ENCODE data around the gene DSCAML1. TPM values are rescaled to one million over a fixed set of nuclear protein-coding genes. Genes with fewer than 3 reads are reported as not detected.

The DSCAML1 gene
- total RNA-seq, 1 experiment from 2014 or later = not detected

- DNase-seq (ENCODE audit: low read depth, low spot score) = no peak
- RAD21 ChIA-PET (ENCODE audit: low non-redundant PET in 1 of 2, low total read pairs in 2 of 2, uncharacterized antibody in 2 of 2, unreplicated experiment in 2 of 2) = no interaction called here
- Histone ChIP-seq H3K9me2 (ENCODE audit: insufficient read depth) (no peaks in the 10 kb centered on the region), H4K20me1 (ENCODE audit: insufficient read depth) (no peaks in the 10 kb centered on the region), H3K27ac (ENCODE audit: low read depth, low read length) (no peak overlapping the region), H2AFZ (ENCODE audit: low read depth, low read length, poor library complexity, severe bottlenecking) (no peak overlapping the region), H3K4me1 (ENCODE audit: control insufficient read depth in 1 of 2, insufficient read depth in 2 of 2, low read length in 2 of 2) (no peaks in the 10 kb centered on the region), H3K4me3 (replicated peaks in 1 of 2; ENCODE audit: low read depth in 1 of 2, low read length in 2 of 2) (no peak overlapping the region), H3K9me3 (ENCODE audit: control insufficient read depth in 1 of 2, insufficient read depth in 1 of 2, low read depth in 1 of 2, low read length in 2 of 2) (no peaks in the 10 kb centered on the region), H3K4me2 (ENCODE audit: low read length) (no peak overlapping the region), H3K36me3 (ENCODE audit: control insufficient read depth in 1 of 2, insufficient read depth in 2 of 2, low read length in 2 of 2) (no peaks in the 10 kb centered on the region), H3K27me3 (ENCODE audit: insufficient read depth, low read length) (peaks cover 53% of the 10 kb centered on the region), H3K9ac (ENCODE audit: low read length) (no peak overlapping the region), H3K79me2 (ENCODE audit: insufficient read depth, low read length) (no peaks in the 10 kb centered on the region)
- ATAC-seq = no peak
- TF ChIP-seq, protein P1, sequence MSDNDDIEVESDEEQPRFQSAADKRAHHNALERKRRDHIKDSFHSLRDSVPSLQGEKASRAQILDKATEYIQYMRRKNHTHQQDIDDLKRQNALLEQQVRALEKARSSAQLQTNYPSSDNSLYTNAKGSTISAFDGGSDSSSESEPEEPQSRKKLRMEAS (IDR thresholded peaks at IDR 0.05) = no peak
- TF ChIP-seq SRF (IDR thresholded peaks at IDR 0.05; ENCODE audit: low read depth) (no peak), FOSL1 (IDR thresholded peaks at IDR 0.05; ENCODE audit: low read depth) (no peak), SIN3A (IDR thresholded peaks at IDR 0.05; ENCODE audit: low read depth) (no peak), YY1 (IDR thresholded peaks at IDR 0.05; ENCODE audit: extremely low read depth, insufficient replicate concordance, low read depth, low read length) (no peak), SP1 (IDR thresholded peaks at IDR 0.05; ENCODE audit: low read depth) (no peak), POLR2A (IDR thresholded peaks at IDR 0.05; ENCODE audit: borderline replicate concordance, extremely low read depth, insufficient read depth, insufficient read length) (no peak), EGR1 (IDR thresholded peaks at IDR 0.05; ENCODE audit: low read depth) (no peak), CBX3 (IDR thresholded peaks at IDR 0.05; ENCODE audit: low read depth) (no peak), TCF7L2 (IDR thresholded peaks at IDR 0.05; ENCODE audit: borderline replicate concordance, extremely low read depth, insufficient read depth, insufficient read length) (no peak), POLR2AphosphoS5 (IDR thresholded peaks at IDR 0.05; ENCODE audit: low read depth, low read length) (no peak)
- TF ChIP-seq, protein P2, sequence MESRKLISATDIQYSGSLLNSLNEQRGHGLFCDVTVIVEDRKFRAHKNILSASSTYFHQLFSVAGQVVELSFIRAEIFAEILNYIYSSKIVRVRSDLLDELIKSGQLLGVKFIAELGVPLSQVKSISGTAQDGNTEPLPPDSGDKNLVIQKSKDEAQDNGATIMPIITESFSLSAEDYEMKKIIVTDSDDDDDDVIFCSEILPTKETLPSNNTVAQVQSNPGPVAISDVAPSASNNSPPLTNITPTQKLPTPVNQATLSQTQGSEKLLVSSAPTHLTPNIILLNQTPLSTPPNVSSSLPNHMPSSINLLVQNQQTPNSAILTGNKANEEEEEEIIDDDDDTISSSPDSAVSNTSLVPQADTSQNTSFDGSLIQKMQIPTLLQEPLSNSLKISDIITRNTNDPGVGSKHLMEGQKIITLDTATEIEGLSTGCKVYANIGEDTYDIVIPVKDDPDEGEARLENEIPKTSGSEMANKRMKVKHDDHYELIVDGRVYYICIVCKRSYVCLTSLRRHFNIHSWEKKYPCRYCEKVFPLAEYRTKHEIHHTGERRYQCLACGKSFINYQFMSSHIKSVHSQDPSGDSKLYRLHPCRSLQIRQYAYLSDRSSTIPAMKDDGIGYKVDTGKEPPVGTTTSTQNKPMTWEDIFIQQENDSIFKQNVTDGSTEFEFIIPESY (IDR thresholded peaks at IDR 0.05; ENCODE audit: extremely low read depth, insufficient replicate concordance, low read length) = no peak
- POLR2A ChIA-PET = no interaction called here
- intact Hi-C loops (cut with micrococcal nuclease) = no loop called here
- CTCF ChIA-PET = no interaction called here
- no TSS peak for BruUV-seq (replicated peaks)
Observed at GRCh38 chr11:117603932-117604331, 193.1 kb downstream of the DSCAML1 start.

Measured in HCT116 (cell line).